Measurements from ENCODE around the gene MBP.
A peak's percentile ranks its signal among the peaks of the same experiment; 100 is the strongest.

Gene MBP

GRCh38 chr18:77051581-77052296 is 80.8 kb downstream of the MBP start:
- no peak for TF ChIP-seq REST (IDR thresholded peaks at IDR 0.05; ENCODE audit: insufficient replicate concordance, low read depth)
- TF ChIP-seq CTCF (IDR thresholded peaks at IDR 0.05; ENCODE audit: insufficient read depth, low read length): no peak
- no peak for TF ChIP-seq SPI1 (IDR thresholded peaks at IDR 0.05; ENCODE audit: borderline replicate concordance, low read depth)
- TF ChIP-seq GABPA (IDR thresholded peaks at IDR 0.05; ENCODE audit: low read depth): no peak
- TF ChIP-seq POLR2AphosphoS5 (IDR thresholded peaks at IDR 0.05; ENCODE audit: low read depth): no peak
- no peak for DNase-seq (ENCODE audit: low read depth in 1 of 2, low spot score in 1 of 2)
- Histone ChIP-seq H3K27ac (replicated peaks) (peak overlapping the region; percentile 93), H3K27me3 (ENCODE audit: insufficient read depth, poor library complexity, severe bottlenecking) (no peaks in the 10 kb centered on the region), H3K4me3 (replicated peaks; ENCODE audit: insufficient read depth, low read length) (no peak overlapping the region)

GRCh38 chr18:77049938-77050337 is 82.6 kb downstream of the MBP start:
- DNase-seq (ENCODE audit: low read depth in 1 of 2, low spot score in 1 of 2): no peak
- H3K4me3 ChIP-seq (replicated peaks; ENCODE audit: insufficient read depth, low read length): no peak overlapping the region
- no peak overlapping the region for H3K27ac ChIP-seq (replicated peaks)
- TF ChIP-seq GABPA (IDR thresholded peaks at IDR 0.05; ENCODE audit: low read depth) (no peak), CTCF (IDR thresholded peaks at IDR 0.05; ENCODE audit: insufficient read depth, low read length) (no peak), SPI1 (IDR thresholded peaks at IDR 0.05; ENCODE audit: borderline replicate concordance, low read depth) (no peak), POLR2AphosphoS5 (IDR thresholded peaks at IDR 0.05; ENCODE audit: low read depth) (no peak), REST (IDR thresholded peaks at IDR 0.05; ENCODE audit: insufficient replicate concordance, low read depth) (no peak)
- no peaks in the 10 kb centered on the region for H3K27me3 ChIP-seq (ENCODE audit: insufficient read depth, poor library complexity, severe bottlenecking)

- Histone ChIP-seq H3K4me3 (replicated peaks; ENCODE audit: insufficient read depth, low read length) (no peak overlapping the region), H3K27me3 (ENCODE audit: insufficient read depth, poor library complexity, severe bottlenecking) (no peaks in the 10 kb centered on the region), H3K27ac (replicated peaks) (no peak overlapping the region)
- TF ChIP-seq SPI1 (IDR thresholded peaks at IDR 0.05; ENCODE audit: borderline replicate concordance, low read depth) (no peak), CTCF (IDR thresholded peaks at IDR 0.05; ENCODE audit: insufficient read depth, low read length) (no peak), POLR2AphosphoS5 (IDR thresholded peaks at IDR 0.05; ENCODE audit: low read depth) (no peak), REST (IDR thresholded peaks at IDR 0.05; ENCODE audit: insufficient replicate concordance, low read depth) (no peak), GABPA (IDR thresholded peaks at IDR 0.05; ENCODE audit: low read depth) (no peak)
- no peak for DNase-seq (ENCODE audit: low read depth in 1 of 2, low spot score in 1 of 2)
These were observed 84.7 kb downstream of the MBP start for GRCh38 chr18:77047803-77048419.

Data from HL-60 (cell line).